Trophoblast cell (in vitro differentiated cells and primary cell): ENCODE results near the gene CD207.
A peak's percentile ranks its signal among the peaks of the same experiment; 100 is the strongest.

ENCODE experiments used
- DNase-seq, 2 donors: peaks; one replicate each; pipeline ENCODE4 v3.0.0-alpha.2; 2016
- H2AFZ ChIP-seq: 2 replicates; pipeline ENCODE4 v1.6.1; 2013; ENCODE audit warnings: low read length, moderate library complexity, mild to moderate bottlenecking; ENCODE audit not compliant: insufficient read depth, poor library complexity
- H2AK5ac ChIP-seq: 2 replicates; pipeline ENCODE4 v1.6.1; 2013; ENCODE audit warnings: mild to moderate bottlenecking, low read length
- H2BK120ac ChIP-seq: 2 replicates; pipeline ENCODE4 v1.6.1; 2013; ENCODE audit warnings: low read length, mild to moderate bottlenecking, moderate library complexity; ENCODE audit not compliant: insufficient read depth, poor library complexity
- H2BK12ac ChIP-seq: 2 replicates; pipeline ENCODE4 v1.6.1; 2013; ENCODE audit warnings: mild to moderate bottlenecking, low read length, moderate library complexity
- H2BK5ac ChIP-seq: 2 replicates; pipeline ENCODE4 v1.6.1; 2013; ENCODE audit warnings: low read length, low read depth, moderate library complexity, mild to moderate bottlenecking; ENCODE audit not compliant: poor library complexity
- H3K14ac ChIP-seq: 2 replicates; pipeline ENCODE4 v1.6.1; 2013; ENCODE audit warnings: mild to moderate bottlenecking, low read length
- H3K18ac ChIP-seq: 2 replicates; pipeline ENCODE4 v1.6.1; 2013; ENCODE audit warnings: mild to moderate bottlenecking, low read length
- H3K23ac ChIP-seq: 2 replicates; pipeline ENCODE4 v1.6.1; 2013; ENCODE audit warnings: low read length
- H3K27ac ChIP-seq: 2 replicates; pipeline ENCODE4 v1.5.1; 2013; ENCODE audit warnings: low read depth, mild to moderate bottlenecking, inconsistent platforms, low read length, moderate library complexity
- H3K27me3 ChIP-seq: 2 replicates; pipeline ENCODE4 v1.6.1; 2013; ENCODE audit warnings: inconsistent platforms, mild to moderate bottlenecking, low read length, moderate library complexity; ENCODE audit not compliant: insufficient read depth
- H3K36me3 ChIP-seq, 2 experiments: 1 replicate in 1 of 2; 2 replicates in 1 of 2; pipeline ENCODE4 v1.6.1; 2013; ENCODE audit warnings: low read length in 2 of 2, mild to moderate bottlenecking in 2 of 2, moderate library complexity in 1 of 2; ENCODE audit not compliant: insufficient read depth in 2 of 2, control insufficient read depth in 1 of 2
- H3K4ac ChIP-seq: 2 replicates; pipeline ENCODE4 v1.6.1; 2013; ENCODE audit warnings: low read depth, mild to moderate bottlenecking, low read length, moderate library complexity
- H3K4me1 ChIP-seq, 2 experiments: 1 replicate in 1 of 2; 2 replicates in 1 of 2; pipeline ENCODE4 v1.6.1; 2013; ENCODE audit warnings: low read length in 2 of 2, mild to moderate bottlenecking in 2 of 2, moderate library complexity in 1 of 2; ENCODE audit not compliant: insufficient read depth in 2 of 2, control insufficient read depth in 1 of 2
- H3K4me2 ChIP-seq: 2 replicates; pipeline ENCODE4 v1.6.1; 2013; ENCODE audit warnings: inconsistent platforms, mild to moderate bottlenecking, low read length, moderate library complexity
- H3K4me3 ChIP-seq: 2 replicates; pipeline ENCODE4 v1.5.1; 2013; ENCODE audit warnings: mild to moderate bottlenecking, low read depth, low read length, inconsistent platforms
- H3K79me1 ChIP-seq: one replicate; pipeline ENCODE4 v1.6.1; 2013; ENCODE audit warnings: low read length
- H3K79me2 ChIP-seq: 2 replicates; pipeline ENCODE4 v1.6.1; 2013; ENCODE audit warnings: low read length, mild to moderate bottlenecking; ENCODE audit not compliant: control insufficient read depth, insufficient read depth, poor library complexity
- H3K9ac ChIP-seq: 2 replicates; pipeline ENCODE4 v1.6.1; 2013; ENCODE audit warnings: mild to moderate bottlenecking, low read length
- H3K9me3 ChIP-seq: 2 replicates; pipeline ENCODE4 v1.6.1; 2013; ENCODE audit warnings: low read depth, mild to moderate bottlenecking, control low read depth, inconsistent platforms, low read length; ENCODE audit not compliant: insufficient read depth
- H4K12ac ChIP-seq: 2 replicates; pipeline ENCODE4 v1.6.1; 2013; ENCODE audit warnings: low read depth, mild to moderate bottlenecking, low read length, moderate library complexity
- H4K8ac ChIP-seq: 2 replicates; pipeline ENCODE4 v1.6.1; 2013; ENCODE audit warnings: low read depth, mild to moderate bottlenecking, low read length, moderate library complexity
- H4K91ac ChIP-seq: one replicate; pipeline ENCODE4 v1.6.1; 2013; ENCODE audit warnings: low read depth, mild to moderate bottlenecking, low read length, moderate library complexity
- WGBS: extraction: QIAGEN DNeasy Blood & Tissue Kit; methylation state at CpG from one replicate; pipeline ENCODE4 v1.1.7; 2013; ENCODE audit warnings: missing lambda C conversion rate; ENCODE audit not compliant: insufficient read length, insufficient coverage; ENCODE audit errors: extremely low coverage; 5-methylcytosine and 5-hydroxymethylcytosine counted together

The CD207 gene

DNA sequence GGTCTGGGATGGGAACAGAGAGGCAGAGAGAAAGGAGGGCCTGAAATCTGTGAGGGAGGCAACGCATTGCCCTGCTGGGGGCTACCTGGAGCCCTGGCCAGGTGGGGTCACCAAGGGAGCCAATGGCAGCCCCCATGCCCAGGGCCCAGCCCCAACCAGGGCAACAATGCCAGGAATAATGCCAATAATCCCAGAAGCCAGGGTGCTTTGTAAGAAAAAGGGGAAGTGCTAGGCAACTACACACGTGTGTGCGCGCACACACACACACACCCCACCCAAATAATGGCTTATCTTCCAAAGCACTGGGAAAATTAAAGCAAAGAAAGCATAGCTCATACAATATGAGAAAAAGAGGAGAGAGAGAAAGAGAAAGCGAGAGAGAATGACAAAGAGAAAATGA, 8.2 kb downstream of the CD207 start:
- Histone ChIP-seq H3K79me2 (no peaks in the 10 kb centered on the region), H3K9ac (no peak overlapping the region), H4K12ac (no peak overlapping the region), H3K18ac (no peak overlapping the region), H4K91ac (no peak overlapping the region), H2AK5ac (no peak overlapping the region), H3K4me1 (no peaks in the 10 kb centered on the region), H2AFZ (no peak overlapping the region), H3K36me3 (no peaks in the 10 kb centered on the region), H3K4me2 (no peak overlapping the region), H2BK12ac (no peak overlapping the region), H3K4me3 (no peak overlapping the region), H3K27ac (no peak overlapping the region), H3K79me1 (no peaks in the 10 kb centered on the region), H3K23ac (no peak overlapping the region), H3K4ac (no peak overlapping the region), H3K27me3 (no peaks in the 10 kb centered on the region), H4K8ac (no peak overlapping the region), H3K9me3 (peaks cover 2% of the 10 kb centered on the region), H3K14ac (no peak overlapping the region), H2BK5ac (no peak overlapping the region), H2BK120ac (no peak overlapping the region)
- no CpG with 5 or more reads among the region's 5 CpGs for WGBS
- DNase-seq: no peak

DNA sequence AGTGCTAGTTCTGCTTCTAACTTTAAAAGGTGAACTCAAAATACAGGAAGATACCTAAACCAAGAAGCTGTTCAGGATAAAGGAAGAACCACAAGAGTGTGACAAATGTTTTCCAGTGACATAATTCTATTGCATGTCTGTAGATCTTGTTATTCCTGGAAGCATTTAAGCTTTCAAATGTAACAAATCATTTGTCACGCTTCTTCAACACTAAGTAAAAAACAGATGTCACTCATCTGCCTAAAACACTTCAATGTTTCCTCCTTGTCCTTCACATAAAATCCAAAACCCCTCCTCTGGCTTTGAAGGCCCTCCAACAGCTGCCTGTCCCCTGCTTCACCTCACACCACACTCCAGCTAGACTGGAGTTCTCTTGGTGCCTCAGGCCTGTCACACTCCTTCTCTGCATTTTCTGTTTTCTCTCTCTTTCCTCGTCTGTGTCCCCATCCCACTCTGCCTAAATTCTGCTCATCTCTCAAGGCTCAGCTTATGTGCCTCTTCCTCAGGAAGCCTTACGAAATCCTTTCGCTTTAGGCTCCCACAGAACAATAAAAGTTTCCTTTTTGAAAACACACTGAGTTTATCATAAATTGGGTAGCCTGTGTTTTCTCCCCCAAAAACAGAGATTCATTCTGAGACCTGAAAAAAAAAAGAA, 8.8 kb downstream of the CD207 start:
- no peak for DNase-seq
- H3K79me2 ChIP-seq: no peaks in the 10 kb centered on the region
- no peaks in the 10 kb centered on the region for H3K79me1 ChIP-seq
- peak overlapping the region; percentile 24 for H3K23ac ChIP-seq
- H3K9me3 ChIP-seq: peaks cover 2% of the 10 kb centered on the region
- H3K18ac ChIP-seq: no peak overlapping the region
- H2BK12ac ChIP-seq: no peak overlapping the region
- no peaks in the 10 kb centered on the region for H3K36me3 ChIP-seq
- whole genome bisulfite sequencing: no CpG with 5 or more reads among the region's 4 CpGs
- H2BK5ac ChIP-seq: no peak overlapping the region
- no peak overlapping the region for H3K14ac ChIP-seq
- no peak overlapping the region for H3K9ac ChIP-seq
- no peak overlapping the region for H3K4me3 ChIP-seq
- no peak overlapping the region for H2AK5ac ChIP-seq
- no peak overlapping the region for H4K8ac ChIP-seq
- H3K27ac ChIP-seq: no peak overlapping the region
- H3K27me3 ChIP-seq: no peaks in the 10 kb centered on the region
- no peak overlapping the region for H4K12ac ChIP-seq
- H4K91ac ChIP-seq: no peak overlapping the region
- no peak overlapping the region for H3K4ac ChIP-seq
- no peak overlapping the region for H3K4me2 ChIP-seq
- H2BK120ac ChIP-seq: no peak overlapping the region
- H2AFZ ChIP-seq: no peak overlapping the region
- H3K4me1 ChIP-seq: no peaks in the 10 kb centered on the region

DNA sequence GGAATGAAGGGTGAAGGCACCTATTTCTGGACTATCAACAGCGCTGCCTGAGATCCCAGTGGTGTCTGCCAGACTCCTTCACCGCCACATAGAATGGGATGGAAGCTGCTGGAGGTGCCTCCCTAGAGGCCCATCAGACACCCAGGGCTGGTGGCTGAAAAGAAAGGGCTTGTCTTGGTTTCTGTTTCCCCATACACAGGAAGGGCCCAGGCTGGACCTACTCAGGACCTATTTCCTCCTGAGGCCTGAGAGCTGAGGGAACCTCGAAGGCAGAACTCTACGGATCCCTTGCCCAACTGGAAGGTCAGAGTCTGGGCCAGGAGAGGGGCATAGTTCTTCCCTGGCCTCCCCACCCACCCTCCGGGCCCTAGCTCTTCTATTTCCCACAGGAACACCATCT, 12.4 kb downstream of the CD207 start:
- Histone ChIP-seq H2BK5ac (no peak overlapping the region), H4K12ac (no peak overlapping the region), H3K4me2 (no peak overlapping the region), H3K79me2 (no peaks in the 10 kb centered on the region), H4K91ac (no peak overlapping the region), H3K14ac (no peak overlapping the region), H3K36me3 (no peaks in the 10 kb centered on the region), H2BK120ac (no peak overlapping the region), H2BK12ac (no peak overlapping the region), H3K18ac (no peak overlapping the region), H2AK5ac (no peak overlapping the region), H3K9ac (no peak overlapping the region), H3K27ac (no peak overlapping the region), H3K79me1 (no peaks in the 10 kb centered on the region), H3K4me1 (no peaks in the 10 kb centered on the region), H4K8ac (no peak overlapping the region), H3K4ac (no peak overlapping the region), H2AFZ (no peak overlapping the region), H3K27me3 (no peaks in the 10 kb centered on the region), H3K4me3 (no peak overlapping the region), H3K23ac (no peak overlapping the region), H3K9me3 (no peaks in the 10 kb centered on the region)
- WGBS: no CpG with 5 or more reads among the region's 5 CpGs
- no peak for DNase-seq

DNA sequence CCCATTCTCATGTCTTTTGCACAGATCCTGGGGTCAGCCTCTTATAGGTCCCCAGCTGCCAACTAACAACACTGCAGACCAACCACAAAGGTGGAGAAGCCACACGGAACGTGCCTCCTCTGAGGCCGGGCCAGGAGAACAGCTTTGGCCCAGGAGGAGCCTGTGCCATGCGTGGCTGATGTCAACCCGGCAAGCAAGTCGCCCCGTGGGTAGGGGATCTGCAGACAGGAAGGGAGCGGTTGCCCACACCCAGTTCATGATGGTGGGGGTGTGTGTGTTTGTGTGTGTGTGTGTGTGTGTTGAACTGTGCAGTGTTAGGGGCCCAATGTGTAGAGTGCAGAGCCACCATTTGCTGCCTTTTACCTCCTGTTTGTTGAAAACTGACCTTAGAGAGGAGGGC, 12.8 kb downstream of the CD207 start:
- no peak overlapping the region for H2AK5ac ChIP-seq
- no peak overlapping the region for H3K9ac ChIP-seq
- no CpG with 5 or more reads among the region's 8 CpGs for WGBS
- DNase-seq: no peak
- no peak overlapping the region for H4K8ac ChIP-seq
- no peaks in the 10 kb centered on the region for H3K36me3 ChIP-seq
- H4K91ac ChIP-seq: no peak overlapping the region
- no peak overlapping the region for H2BK5ac ChIP-seq
- no peaks in the 10 kb centered on the region for H3K4me1 ChIP-seq
- H3K79me1 ChIP-seq: no peaks in the 10 kb centered on the region
- no peak overlapping the region for H2AFZ ChIP-seq
- no peak overlapping the region for H3K14ac ChIP-seq
- no peak overlapping the region for H4K12ac ChIP-seq
- no peak overlapping the region for H2BK12ac ChIP-seq
- no peaks in the 10 kb centered on the region for H3K27me3 ChIP-seq
- no peak overlapping the region for H3K18ac ChIP-seq
- no peak overlapping the region for H3K4me2 ChIP-seq
- H3K9me3 ChIP-seq: no peaks in the 10 kb centered on the region
- no peak overlapping the region for H3K4ac ChIP-seq
- H3K4me3 ChIP-seq: peak overlapping the region; percentile 50
- H3K23ac ChIP-seq: peak overlapping the region; percentile 62
- H3K27ac ChIP-seq: no peak overlapping the region
- H2BK120ac ChIP-seq: no peak overlapping the region
- no peaks in the 10 kb centered on the region for H3K79me2 ChIP-seq
